Osteoblast (primary cell): ENCODE data around the gene IRF9. TPM values are rescaled to one million over a fixed set of nuclear protein-coding genes. Genes with fewer than 3 reads are reported as not detected.
A peak's percentile ranks its signal among the peaks of the same experiment; 100 is the strongest.

Experiments used
- DNase-seq: peaks from one replicate; pipeline ENCODE4 v3.0.0; 2011; ENCODE audit warnings: low spot score, mixed read lengths; ENCODE audit not compliant: insufficient read length; ENCODE audit errors: missing footprints
- H2AFZ ChIP-seq: 2 replicates; pipeline ENCODE4 v1.6.0; 2011; ENCODE audit warnings: mild to moderate bottlenecking, low read length
- H3K27ac ChIP-seq: 2 replicates; pipeline ENCODE4 v1.5.1; 2011; ENCODE audit warnings: mild to moderate bottlenecking, low read depth, low read length, moderate library complexity
- H3K27me3 ChIP-seq: 2 replicates; pipeline ENCODE4 v1.6.0; 2012; ENCODE audit warnings: mild to moderate bottlenecking, control low read depth, inconsistent platforms, low read length, moderate library complexity; ENCODE audit not compliant: insufficient read depth
- H3K36me3 ChIP-seq: 2 replicates; pipeline ENCODE4 v1.5.1; 2011; ENCODE audit warnings: mild to moderate bottlenecking, low read length, control low read depth, moderate library complexity; ENCODE audit not compliant: insufficient read depth
- H3K4me1 ChIP-seq: 2 replicates; pipeline ENCODE4 v1.5.1; 2011; ENCODE audit warnings: mild to moderate bottlenecking, low read length, control low read depth, moderate library complexity; ENCODE audit not compliant: insufficient read depth
- H3K4me2 ChIP-seq: 2 replicates; pipeline ENCODE4 v1.6.0; 2011; ENCODE audit warnings: mild to moderate bottlenecking, low read length; ENCODE audit not compliant: insufficient read depth
- H3K4me3 ChIP-seq: fragments of 200-600 bp; sonication (generic); 3 replicates; pipeline ENCODE4 v1.5.1; 2012; ENCODE audit warnings: mild to moderate bottlenecking, low read length, inconsistent platforms; ENCODE audit not compliant: insufficient read depth
- H3K79me2 ChIP-seq: 2 replicates; pipeline ENCODE4 v1.6.0; 2012; ENCODE audit warnings: mild to moderate bottlenecking, low read length, control low read depth, inconsistent platforms; ENCODE audit not compliant: insufficient read depth
- H3K9me3 ChIP-seq: 2 replicates; pipeline ENCODE4 v1.5.1; 2011; ENCODE audit warnings: low read depth, low read length, control low read depth
- H4K20me1 ChIP-seq: 2 replicates; pipeline ENCODE4 v1.6.0; 2012; ENCODE audit warnings: mild to moderate bottlenecking, low read length, control low read depth; ENCODE audit not compliant: insufficient read depth
- total RNA-seq: library from RNA; depleted of rRNA; stranded (reverse); fragments of >200 nt; gene quantifications from 2 replicates; pipeline ENCODE4 v1.2.3, GENCODE V29; 2012
- TF ChIP-seq, protein P1 (sequence below): IDR thresholded peaks from 2 replicates; pipeline ENCODE4 v1.5.1; 2011; ENCODE audit warnings: mild to moderate bottlenecking, low read depth, low read length, moderate library complexity; ENCODE audit errors: extremely low read depth

Gene IRF9
- total RNA-seq, 1 donor: 117 TPM

GRCh38 chr14:24146453-24146977 lies 14.6 kb upstream of the IRF9 start, which contains the start of gene PSME2:
Gene PSME2, minus strand, starts transcription at chr14:24146610. Its CDS starts 29 bp downstream, at chr14:24146581.
- DNase-seq: peak; percentile 99
- peaks cover 53% of the 10 kb centered on the region for H3K79me2 ChIP-seq
- H3K9me3 ChIP-seq: no peaks in the 10 kb centered on the region
- peak within 1 kb of the TSS; percentile 62 for H3K27ac ChIP-seq
- peaks cover 11% of the 10 kb centered on the region for H4K20me1 ChIP-seq
- peaks cover 33% of the 10 kb centered on the region for H3K36me3 ChIP-seq
- H3K4me3 ChIP-seq: peak within 1 kb of the TSS; percentile 84
- TF ChIP-seq, protein P1, sequence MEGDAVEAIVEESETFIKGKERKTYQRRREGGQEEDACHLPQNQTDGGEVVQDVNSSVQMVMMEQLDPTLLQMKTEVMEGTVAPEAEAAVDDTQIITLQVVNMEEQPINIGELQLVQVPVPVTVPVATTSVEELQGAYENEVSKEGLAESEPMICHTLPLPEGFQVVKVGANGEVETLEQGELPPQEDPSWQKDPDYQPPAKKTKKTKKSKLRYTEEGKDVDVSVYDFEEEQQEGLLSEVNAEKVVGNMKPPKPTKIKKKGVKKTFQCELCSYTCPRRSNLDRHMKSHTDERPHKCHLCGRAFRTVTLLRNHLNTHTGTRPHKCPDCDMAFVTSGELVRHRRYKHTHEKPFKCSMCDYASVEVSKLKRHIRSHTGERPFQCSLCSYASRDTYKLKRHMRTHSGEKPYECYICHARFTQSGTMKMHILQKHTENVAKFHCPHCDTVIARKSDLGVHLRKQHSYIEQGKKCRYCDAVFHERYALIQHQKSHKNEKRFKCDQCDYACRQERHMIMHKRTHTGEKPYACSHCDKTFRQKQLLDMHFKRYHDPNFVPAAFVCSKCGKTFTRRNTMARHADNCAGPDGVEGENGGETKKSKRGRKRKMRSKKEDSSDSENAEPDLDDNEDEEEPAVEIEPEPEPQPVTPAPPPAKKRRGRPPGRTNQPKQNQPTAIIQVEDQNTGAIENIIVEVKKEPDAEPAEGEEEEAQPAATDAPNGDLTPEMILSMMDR: no peak
- H2AFZ ChIP-seq: peak within 1 kb of the TSS; percentile 87
- H3K4me1 ChIP-seq: peaks cover 46% of the 10 kb centered on the region
- H3K4me2 ChIP-seq: peak within 1 kb of the TSS; percentile 82
- no peaks in the 10 kb centered on the region for H3K27me3 ChIP-seq

DNA sequence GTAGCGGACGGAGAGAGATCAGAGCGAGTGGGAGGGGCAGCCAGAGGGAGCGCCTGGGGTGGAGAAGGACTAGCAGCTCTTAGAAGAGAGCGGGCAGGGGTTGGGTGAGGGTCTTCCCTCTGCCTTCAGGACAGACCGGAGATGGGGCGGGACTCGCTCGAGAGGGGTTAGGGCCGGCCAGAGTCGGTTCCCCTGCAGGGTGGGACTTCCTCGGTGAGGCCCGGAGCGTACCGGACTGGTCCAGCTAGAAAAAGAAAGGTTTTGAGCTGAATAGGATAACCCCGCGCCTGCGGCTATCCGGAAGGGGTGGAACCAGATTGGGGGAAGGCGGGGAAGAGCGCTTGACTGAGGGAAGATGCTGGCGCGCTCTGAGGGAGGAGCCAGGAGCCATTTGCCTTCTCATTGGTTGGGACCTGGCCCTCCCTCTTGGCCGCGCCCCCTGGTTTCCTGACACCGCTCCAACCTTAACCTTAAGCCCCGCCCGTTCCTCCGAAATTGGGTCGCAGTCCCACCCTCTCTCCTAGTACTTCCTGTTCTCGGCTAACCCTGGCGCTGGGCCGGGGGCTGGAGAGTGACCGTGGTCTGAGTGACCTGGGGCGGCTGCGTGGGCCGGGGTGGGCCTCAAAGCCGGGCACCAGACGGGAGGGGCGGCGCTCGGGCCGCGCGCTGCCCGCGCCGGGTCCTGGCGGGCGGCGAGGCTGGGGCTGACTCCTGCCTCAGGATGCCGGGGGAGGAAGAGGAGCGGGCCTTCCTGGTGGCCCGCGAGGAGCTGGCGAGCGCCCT lies 13.9 kb upstream of the IRF9 start, which contains the start of gene RNF31:
Gene RNF31 (plus strand): TSS at position 521 of the 783 bp plus-strand sequence. CDS start 201 bp downstream, at position 722.
- Histone ChIP-seq H3K27ac (peak within 1 kb of the TSS; percentile 62), H3K4me1 (peaks cover 42% of the 10 kb centered on the region), H2AFZ (peak within 1 kb of the TSS; percentile 87), H4K20me1 (peaks cover 11% of the 10 kb centered on the region), H3K4me3 (peak within 1 kb of the TSS; percentile 84), H3K4me2 (peak within 1 kb of the TSS; percentile 82), H3K79me2 (peaks cover 53% of the 10 kb centered on the region), H3K9me3 (no peaks in the 10 kb centered on the region), H3K27me3 (no peaks in the 10 kb centered on the region), H3K36me3 (peaks cover 39% of the 10 kb centered on the region)
- TF ChIP-seq, protein P1: no peak
- peak; percentile 100 for DNase-seq

DNA sequence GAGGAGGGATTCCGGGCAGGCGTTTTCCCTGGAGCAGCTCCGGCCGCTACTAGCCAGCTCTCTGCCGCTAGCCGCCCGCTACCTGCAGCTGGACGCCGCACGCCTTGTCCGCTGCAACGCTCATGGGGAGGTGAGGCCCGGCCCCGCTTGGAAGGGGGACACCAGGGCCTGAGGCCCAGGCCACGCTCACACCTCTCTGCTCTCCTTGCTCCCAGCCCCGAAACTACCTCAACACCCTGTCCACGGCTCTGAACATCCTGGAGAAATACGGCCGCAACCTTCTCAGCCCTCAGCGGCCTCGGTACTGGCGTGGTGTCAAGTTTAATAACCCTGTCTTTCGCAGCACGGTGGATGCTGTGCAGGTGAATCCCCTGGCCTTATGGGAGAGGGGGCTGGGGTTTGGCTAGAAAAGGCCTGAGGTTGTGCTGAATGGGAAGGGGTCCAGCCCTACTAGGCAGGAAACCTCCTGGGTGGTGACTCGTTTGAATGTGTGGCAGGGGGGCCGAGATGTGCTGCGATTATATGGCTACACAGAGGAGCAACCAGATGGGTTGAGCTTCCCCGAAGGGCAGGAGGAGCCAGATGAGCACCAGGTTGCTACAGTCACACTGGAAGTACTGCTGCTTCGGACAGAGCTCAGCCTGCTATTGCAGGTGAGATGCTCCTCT lies 13.2 kb upstream of the IRF9 start:
- H2AFZ ChIP-seq: peak overlapping the region; percentile 42
- peaks cover 53% of the 10 kb centered on the region for H3K79me2 ChIP-seq
- H3K27me3 ChIP-seq: no peaks in the 10 kb centered on the region
- TF ChIP-seq, protein P1: no peak
- peaks cover 11% of the 10 kb centered on the region for H4K20me1 ChIP-seq
- peaks cover 41% of the 10 kb centered on the region for H3K4me1 ChIP-seq
- H3K4me2 ChIP-seq: peak overlapping the region; percentile 82
- H3K4me3 ChIP-seq: peak overlapping the region; percentile 84
- H3K36me3 ChIP-seq: peaks cover 46% of the 10 kb centered on the region
- no peaks in the 10 kb centered on the region for H3K9me3 ChIP-seq
- H3K27ac ChIP-seq: peak overlapping the region; percentile 62
- DNase-seq: peak; percentile 78
